Body of pancreas (tissue), 4 donors: ENCODE results near the gene BRSK1. TPM values are rescaled to one million over a fixed set of nuclear protein-coding genes. Genes with fewer than 3 reads are reported as not detected.

Source experiments
- ATAC-seq: fragments of 150-250 bp; one replicate; pipeline ENCODE4 v1.9.1; 2016
- DNase-seq, 4 donors: peaks; one replicate each; pipeline ENCODE4 v3.0.0-alpha.2; 2019
- H3K27ac ChIP-seq, 4 donors: fragments of 200-600 bp; sonication (generic); 1 replicate in 3 of 4; 2 replicates in 1 of 4; pipeline versions ENCODE4 v1.5.1 to v1.6.1; 2016 to 2019; ENCODE audit warnings: mild to moderate bottlenecking in 1 of 4, mixed read lengths in 1 of 4, moderate library complexity in 1 of 4
- H3K27me3 ChIP-seq, 2 donors: fragments of 200-600 bp; sonication (generic); one replicate each; pipeline ENCODE4 v1.6.0; 2016; ENCODE audit warnings: mild to moderate bottlenecking in 1 of 2
- H3K36me3 ChIP-seq, 2 donors: fragments of 200-600 bp; sonication (generic); replicated peaks in 1 of 2; 2 replicates each; pipeline ENCODE4 v1.5.1; 2016; ENCODE audit warnings: low read depth in 2 of 2; ENCODE audit not compliant: insufficient read depth in 1 of 2
- H3K4me1 ChIP-seq: fragments of 200-600 bp; sonication (generic); one replicate; pipeline ENCODE4 v1.6.0; 2016
- H3K4me3 ChIP-seq, 2 donors: fragments of 200-600 bp; sonication (generic); 1 replicate in 1 of 2; 2 replicates in 1 of 2; pipeline ENCODE4 v1.5.1; 2016 to 2019
- H3K9me3 ChIP-seq, 3 donors: fragments of 200-600 bp; sonication (generic); 1 replicate in 2 of 3; 2 replicates in 1 of 3; pipeline ENCODE4 v1.5.1; 2016
- CTCF ChIP-seq, 7 experiments: fragments of 450-650 bp in 4 of 7; fragments of 200-600 bp in 3 of 7; sonication (generic) in 3 of 7; IDR thresholded peaks; one replicate each; pipeline ENCODE4 v1.5.1; 2016 to 2019; ENCODE audit warnings: antibody characterized with exemption in 7 of 7
- POLR2A ChIP-seq, 3 donors: fragments of 450-650 bp; IDR thresholded peaks; one replicate each; pipeline ENCODE4 v1.6.1; 2016; ENCODE audit warnings: antibody characterized with exemption in 3 of 3, mild to moderate bottlenecking in 2 of 3
- WGBS, 2 donors: methylation state at CpG; one replicate each; pipeline ENCODE4 v1.1.5; 2017; 5-methylcytosine and 5-hydroxymethylcytosine counted together
- intact Hi-C: fragments of 100-400 bp; cut with DNase I; formaldehyde crosslinking; loops from one replicate; pipeline ENCODE4 v1.15.1; 2023
- total RNA-seq, 2 donors: library from RNA; depleted of rRNA; stranded (reverse); fragments of >200 nt; gene quantifications; one replicate each; pipeline ENCODE4 v1.1.0, GENCODE V29; 2016

The BRSK1 gene
- total RNA-seq, 2 donors from 2014 or later: 0.66 to 1.0 TPM

- Histone ChIP-seq H3K36me3 (no peaks in the 10 kb centered on the region), H3K9me3 (no peaks in the 10 kb centered on the region), H3K4me1 (peaks cover 20% of the 10 kb centered on the region), H3K27me3 (peaks cover 0 to 20% of the 10 kb centered on the region in 2 donors), H3K27ac (no peak overlapping the region), H3K4me3 (peak overlapping the region in 1 of 2 donors; percentile 5)
- WGBS, 2 donors: 1 to 8% methylated on average over 15 to 24 of the region's 24 CpGs
- TF ChIP-seq POLR2A (IDR thresholded peaks at IDR 0.05) (no peak), CTCF (IDR thresholded peaks at IDR 0.05) (no peak)
- DNase-seq (no peak), ATAC-seq (no peak)
- intact Hi-C loops: no loop called here
Measured at GRCh38 chr19:55353356-55353802, 69.6 kb downstream of the BRSK1 start.

GRCh38 chr19:55353803-55354697 is 70.3 kb downstream of the BRSK1 start:
- peak; percentile 67 to 75 (median 70) for DNase-seq
- no peak overlapping the region for H3K27ac ChIP-seq
- WGBS, 2 donors: 2 to 3% methylated on average over 16 to 52 of the region's 72 CpGs
- H3K9me3 ChIP-seq: no peaks in the 10 kb centered on the region
- ATAC-seq: peak; percentile 83
- no peak for TF ChIP-seq POLR2A (IDR thresholded peaks at IDR 0.05)
- TF ChIP-seq CTCF (IDR thresholded peaks at IDR 0.05): no peak
- H3K36me3 ChIP-seq: no peaks in the 10 kb centered on the region
- intact Hi-C loops: no loop called here
- H3K4me3 ChIP-seq: peak overlapping the region in 1 of 2 donors; percentile 5
- H3K27me3 ChIP-seq: peaks cover 0 to 20% of the 10 kb centered on the region in 2 donors
- H3K4me1 ChIP-seq: peaks cover 20% of the 10 kb centered on the region

- H3K36me3 ChIP-seq: no peaks in the 10 kb centered on the region
- peaks cover 20% of the 10 kb centered on the region for H3K4me1 ChIP-seq
- no peak for ATAC-seq
- TF ChIP-seq CTCF (IDR thresholded peaks at IDR 0.05): no peak
- TF ChIP-seq POLR2A (IDR thresholded peaks at IDR 0.05): no peak
- H3K27me3 ChIP-seq: peaks cover 0 to 20% of the 10 kb centered on the region in 2 donors
- WGBS, 2 donors: 4% methylated on average over 41 of the region's 43 CpGs; no CpG with 5 or more reads in 1 of the 2 donors
- DNase-seq: no peak
- H3K27ac ChIP-seq: no peak within 1 kb of the TSS
- intact Hi-C loops: no loop called here
- peak within 1 kb of the TSS in 1 of 2 donors; percentile 5 for H3K4me3 ChIP-seq
- H3K9me3 ChIP-seq: no peaks in the 10 kb centered on the region
Measured at GRCh38 chr19:55354698-55355212, 71.0 kb downstream of the BRSK1 start, which contains the start of gene COX6B2. TSS of gene COX6B2 (minus strand) at chr19:55354719. CDS start at chr19:55354521, 198 bp downstream.

GRCh38 chr19:55355213-55355821 is 71.5 kb downstream of the BRSK1 start:
- no peak for ATAC-seq
- Histone ChIP-seq H3K9me3 (no peaks in the 10 kb centered on the region), H3K27me3 (peaks cover 0 to 20% of the 10 kb centered on the region in 2 donors), H3K36me3 (no peaks in the 10 kb centered on the region), H3K4me3 (no peak overlapping the region), H3K4me1 (peaks cover 20% of the 10 kb centered on the region), H3K27ac (no peak overlapping the region)
- no peak for DNase-seq
- TF ChIP-seq CTCF (IDR thresholded peaks at IDR 0.05) (no peak), POLR2A (IDR thresholded peaks at IDR 0.05) (no peak)
- WGBS, 2 donors: 24% methylated on average over 12 to 13 of the region's 13 CpGs
- intact Hi-C loops: no loop called here
